Activated naive CD4-positive, alpha-beta T cell treated with anti-CD3 and anti-CD28 coated beads, Interleukin-2, amount 50 U/mL, for 24 hours (primary cell): ENCODE measurements around the gene GRK1.

Experiments used
- H3K27ac Mint-ChIP-seq: one replicate; pipeline ENCODE4 v1.8.0; 2021; ENCODE audit warnings: mild to moderate bottlenecking, mixed read lengths
- H3K27me3 Mint-ChIP-seq: one replicate; pipeline ENCODE4 v1.8.0; 2021; ENCODE audit warnings: mixed read lengths
- H3K36me3 Mint-ChIP-seq: one replicate; pipeline ENCODE4 v1.8.0; 2021; ENCODE audit warnings: mixed read lengths
- H3K4me1 Mint-ChIP-seq: one replicate; pipeline ENCODE4 v1.8.0; 2021; ENCODE audit warnings: mixed read lengths
- H3K4me3 Mint-ChIP-seq: one replicate; pipeline ENCODE4 v1.8.0; 2021; ENCODE audit warnings: mild to moderate bottlenecking, mixed read lengths
- H3K9me3 Mint-ChIP-seq: one replicate; pipeline ENCODE4 v1.8.0; 2021; ENCODE audit warnings: mixed read lengths

GRK1 gene

GRCh38 chr13:113652404-113653263, 14.4 kb upstream of the GRK1 start:
- H3K9me3 Mint-ChIP-seq: no peaks in the 10 kb centered on the region
- no peaks in the 10 kb centered on the region for H3K27me3 Mint-ChIP-seq
- H3K4me1 Mint-ChIP-seq: peaks cover 14% of the 10 kb centered on the region
- H3K4me3 Mint-ChIP-seq: no peak overlapping the region
- no peak overlapping the region for H3K27ac Mint-ChIP-seq
- H3K36me3 Mint-ChIP-seq: no peaks in the 10 kb centered on the region

DNA sequence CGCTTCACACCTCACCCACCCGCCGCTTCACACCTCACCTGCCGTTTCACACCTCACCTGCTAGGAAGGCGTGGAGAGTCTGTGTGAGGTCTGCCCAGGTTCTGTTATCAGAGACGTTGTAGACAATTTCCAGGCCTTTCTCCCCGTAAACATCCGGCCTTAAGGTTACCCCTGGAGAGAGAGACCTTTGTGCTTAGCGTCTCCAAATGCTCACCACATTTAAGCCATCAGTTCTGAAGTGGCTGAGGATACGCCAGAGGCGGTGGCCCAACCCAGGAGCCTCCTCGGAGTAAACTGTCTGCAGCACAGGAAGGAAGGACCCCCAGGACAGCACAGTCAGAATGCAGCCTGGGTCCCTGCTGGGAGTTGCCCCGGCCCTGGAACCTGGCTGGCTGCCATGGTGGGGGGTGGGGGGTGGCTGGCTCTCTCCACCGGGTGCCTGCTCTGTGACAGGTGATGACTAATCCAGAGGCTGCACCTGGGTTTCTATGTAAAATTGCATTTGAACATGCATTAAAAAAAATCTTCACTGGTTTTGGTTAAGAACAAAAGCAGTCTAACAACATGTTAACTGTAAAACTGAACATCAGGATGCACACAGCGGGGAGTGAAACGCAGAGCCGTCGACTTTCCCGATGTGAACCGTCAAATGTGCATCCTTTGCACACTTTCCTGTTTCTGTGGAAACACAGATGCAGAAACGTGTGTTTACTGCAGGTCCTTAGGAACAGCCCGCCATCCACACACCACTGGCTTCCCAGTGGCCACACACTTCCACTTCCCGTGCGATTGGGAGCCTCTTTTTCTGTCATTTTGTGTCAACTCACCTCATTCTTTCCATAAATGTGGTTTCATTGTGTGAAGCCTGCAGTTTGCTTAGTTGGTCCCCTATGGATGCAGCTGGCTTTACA, 13.5 kb upstream of the GRK1 start:
- peaks cover 7% of the 10 kb centered on the region for H3K4me1 Mint-ChIP-seq
- no peak overlapping the region for H3K27ac Mint-ChIP-seq
- H3K27me3 Mint-ChIP-seq: no peaks in the 10 kb centered on the region
- no peaks in the 10 kb centered on the region for H3K36me3 Mint-ChIP-seq
- no peak overlapping the region for H3K4me3 Mint-ChIP-seq
- H3K9me3 Mint-ChIP-seq: no peaks in the 10 kb centered on the region

DNA sequence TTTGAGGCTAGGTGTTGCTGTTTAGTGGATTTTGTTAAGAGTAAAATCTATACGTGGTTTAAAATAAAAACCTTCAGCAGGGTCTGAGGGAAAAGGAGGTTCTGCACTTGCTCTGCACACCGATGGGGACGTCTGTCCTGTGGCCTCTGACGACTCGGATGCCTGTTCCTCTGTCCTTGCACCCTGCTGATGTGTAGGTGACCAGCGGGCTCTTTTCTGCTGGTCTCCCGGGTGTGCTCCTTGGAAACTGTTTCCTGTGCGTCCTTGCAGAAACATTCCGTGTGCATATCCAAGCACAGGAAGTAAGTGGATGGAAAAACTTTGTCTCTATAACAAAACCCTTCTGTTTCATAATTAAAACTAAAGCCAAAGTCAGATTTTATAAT, 12.9 kb upstream of the GRK1 start:
- Mint-ChIP-seq H3K9me3 (no peaks in the 10 kb centered on the region), H3K36me3 (no peaks in the 10 kb centered on the region), H3K4me3 (no peak overlapping the region), H3K4me1 (peaks cover 7% of the 10 kb centered on the region), H3K27me3 (no peaks in the 10 kb centered on the region), H3K27ac (no peak overlapping the region)

DNA sequence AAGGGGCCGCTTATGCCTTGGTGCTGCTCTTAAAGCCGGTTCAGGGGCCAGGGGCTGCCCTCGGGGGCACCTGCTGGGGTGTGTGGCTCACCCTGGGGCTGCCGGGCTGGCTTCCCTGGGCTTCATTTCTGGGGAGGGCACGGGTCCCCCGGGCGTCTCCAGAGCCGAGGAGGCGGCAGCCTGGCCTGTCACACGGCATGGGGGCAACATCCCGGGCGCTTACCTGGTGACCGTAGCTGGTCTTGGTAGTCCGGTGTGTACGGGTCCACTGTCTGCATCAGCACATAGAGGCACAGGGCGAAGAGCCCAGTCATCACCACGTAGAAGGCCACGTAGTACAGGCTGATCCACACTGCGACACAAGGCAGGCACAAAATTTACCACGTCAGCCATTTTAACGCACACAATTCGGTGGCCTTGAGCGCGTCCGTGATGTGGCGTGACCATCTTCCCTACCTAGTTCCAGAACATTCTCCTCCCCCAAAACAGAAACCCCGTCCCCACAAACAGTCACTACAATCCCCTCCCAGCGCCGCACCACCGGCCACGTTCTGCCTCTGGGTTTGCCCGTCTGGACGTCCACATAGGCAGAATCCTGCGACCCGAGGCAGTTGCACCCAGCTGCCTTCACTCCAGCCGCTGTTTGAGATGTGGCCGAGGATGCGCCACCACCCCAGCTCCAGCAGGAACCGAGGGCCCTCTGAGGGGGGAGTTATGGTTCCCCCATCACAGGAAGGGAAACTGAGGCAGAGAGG, 12.3 kb upstream of the GRK1 start:
- H3K36me3 Mint-ChIP-seq: no peaks in the 10 kb centered on the region
- peaks cover 7% of the 10 kb centered on the region for H3K4me1 Mint-ChIP-seq
- H3K4me3 Mint-ChIP-seq: no peak overlapping the region
- H3K27me3 Mint-ChIP-seq: no peaks in the 10 kb centered on the region
- no peaks in the 10 kb centered on the region for H3K9me3 Mint-ChIP-seq
- no peak overlapping the region for H3K27ac Mint-ChIP-seq

- H3K4me3 Mint-ChIP-seq: no peak overlapping the region
- peaks cover 7% of the 10 kb centered on the region for H3K4me1 Mint-ChIP-seq
- no peak overlapping the region for H3K27ac Mint-ChIP-seq
- no peaks in the 10 kb centered on the region for H3K36me3 Mint-ChIP-seq
- H3K9me3 Mint-ChIP-seq: peaks cover under 1% of the 10 kb centered on the region
- H3K27me3 Mint-ChIP-seq: no peaks in the 10 kb centered on the region
Observed at GRCh38 chr13:113655346-113656002, 11.5 kb upstream of the GRK1 start.

DNA sequence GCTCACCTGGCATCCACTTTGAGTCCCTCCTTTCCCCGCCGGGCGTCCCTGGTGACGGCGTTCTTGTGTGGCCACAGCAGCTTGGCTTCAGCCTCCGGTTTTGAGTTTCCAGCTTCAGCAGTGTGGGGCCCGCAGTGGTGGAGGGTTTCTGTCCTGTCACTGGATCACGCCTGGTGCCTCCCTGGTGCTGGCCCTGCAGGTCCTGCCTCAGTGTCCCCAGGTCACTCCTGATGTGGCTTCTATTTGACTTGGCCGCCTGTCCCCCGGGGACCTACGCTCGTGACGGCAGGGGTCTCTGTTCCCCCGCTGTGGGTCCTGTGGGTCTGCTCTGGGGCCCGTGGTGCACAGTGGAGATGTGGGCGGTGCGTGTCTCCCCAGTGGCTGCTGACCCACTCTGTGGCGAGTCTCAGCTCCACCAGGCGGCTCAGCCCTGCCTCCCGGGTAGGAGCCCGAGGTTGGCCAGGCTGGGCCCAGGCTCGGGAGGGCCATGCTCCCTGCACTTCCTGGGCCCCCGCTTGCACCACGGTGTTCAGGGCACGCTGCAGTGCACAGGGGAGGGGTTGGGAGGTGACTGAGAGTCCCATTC, 10.9 kb upstream of the GRK1 start:
- no peak overlapping the region for H3K4me3 Mint-ChIP-seq
- peaks cover 2% of the 10 kb centered on the region for H3K36me3 Mint-ChIP-seq
- H3K9me3 Mint-ChIP-seq: peaks cover 6% of the 10 kb centered on the region
- no peak overlapping the region for H3K27ac Mint-ChIP-seq
- H3K27me3 Mint-ChIP-seq: no peaks in the 10 kb centered on the region
- H3K4me1 Mint-ChIP-seq: peaks cover 7% of the 10 kb centered on the region

DNA sequence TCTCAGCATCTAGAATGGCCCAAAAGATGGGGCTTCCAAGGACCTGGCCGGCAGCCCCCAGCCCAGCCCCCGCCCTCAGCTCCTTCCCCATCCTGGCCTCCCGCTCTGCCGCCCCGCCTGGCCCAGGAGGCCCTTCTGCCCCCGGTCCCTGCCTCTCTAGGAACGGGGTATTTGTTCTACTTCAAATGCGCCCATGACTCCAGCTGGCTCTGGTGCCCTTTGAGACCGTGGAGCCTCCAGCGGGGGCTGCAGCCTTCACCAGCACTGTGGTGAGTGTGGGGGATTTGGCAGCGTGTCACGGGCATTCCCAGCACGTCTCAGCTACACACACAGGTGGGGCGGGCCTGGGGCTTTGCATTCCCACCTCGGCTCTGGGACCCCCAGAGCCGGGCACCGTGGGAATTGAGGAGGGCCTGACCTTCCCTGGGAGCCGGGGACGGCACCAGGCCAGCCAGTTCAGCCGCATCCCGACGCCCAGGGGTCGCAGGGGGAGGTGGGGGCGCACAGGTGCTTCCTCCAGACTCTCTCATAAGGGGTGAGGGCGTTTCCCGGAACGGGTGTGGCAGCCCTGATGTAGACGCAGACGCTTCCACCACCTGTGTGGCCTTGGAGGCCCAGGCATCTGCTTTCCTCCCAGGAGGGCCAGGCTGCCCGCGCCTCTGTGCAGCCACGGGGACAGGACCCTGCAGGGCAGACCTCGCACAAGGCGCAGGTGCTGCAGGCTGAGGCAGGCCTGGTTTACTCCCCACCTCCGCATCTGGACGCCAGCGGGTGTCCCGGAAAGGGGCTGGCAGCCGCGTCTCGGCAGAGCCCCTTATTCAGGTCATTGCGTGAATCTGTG, 10.0 kb upstream of the GRK1 start:
- no peaks in the 10 kb centered on the region for H3K27me3 Mint-ChIP-seq
- no peak overlapping the region for H3K27ac Mint-ChIP-seq
- peaks cover 7% of the 10 kb centered on the region for H3K4me1 Mint-ChIP-seq
- H3K36me3 Mint-ChIP-seq: peaks cover 4% of the 10 kb centered on the region
- peaks cover 12% of the 10 kb centered on the region for H3K9me3 Mint-ChIP-seq
- H3K4me3 Mint-ChIP-seq: no peak overlapping the region

DNA sequence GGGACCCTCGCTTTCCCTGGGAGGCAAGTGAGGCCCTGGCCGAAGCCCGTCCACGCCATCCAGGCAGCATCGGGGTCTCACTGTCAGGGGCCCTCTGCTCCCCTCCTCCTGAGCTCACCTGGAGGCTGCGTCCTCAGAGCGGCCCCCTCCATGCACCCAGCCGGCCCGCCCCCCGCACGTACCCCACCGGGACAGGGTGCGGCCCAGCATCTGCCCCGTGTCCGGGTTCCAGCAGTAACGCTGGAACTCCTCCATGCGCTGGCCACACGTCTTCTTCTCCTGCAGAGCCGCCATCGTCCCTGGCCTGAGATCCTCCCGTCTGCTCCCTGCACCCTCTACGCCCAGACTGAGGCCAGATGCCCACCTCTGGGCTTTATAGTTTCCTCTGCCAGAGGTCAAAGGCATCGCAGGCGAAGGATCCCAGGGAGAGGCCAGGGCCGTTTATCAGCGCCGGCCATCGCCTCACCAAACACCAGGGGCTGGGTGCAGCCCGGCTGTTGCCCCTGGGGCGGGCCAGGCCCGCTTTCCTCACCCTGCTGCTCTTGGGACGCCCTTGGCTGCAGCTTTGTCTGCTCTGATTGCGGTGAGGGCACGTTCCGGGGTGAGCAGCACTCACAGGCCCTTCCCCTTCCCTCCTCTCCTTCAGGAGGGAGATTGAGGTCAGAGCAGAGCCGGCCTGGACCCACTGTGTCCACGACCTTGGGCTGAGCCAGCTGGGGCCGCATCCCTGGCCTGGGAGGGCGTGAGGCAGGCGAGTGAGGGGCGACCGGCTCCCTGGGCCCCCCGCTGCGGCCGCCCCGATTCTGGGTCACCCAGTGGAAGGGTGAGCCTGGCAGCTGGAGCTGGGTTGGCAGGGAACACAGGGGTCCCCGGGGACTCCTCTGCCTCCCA, 8.9 kb upstream of the GRK1 start, which contains the start of gene ATP4B:
Gene ATP4B, minus strand, starts transcription at position 348 of the 891 bp plus-strand sequence. Its CDS starts 54 bp downstream, at position 294.
- peaks cover 12% of the 10 kb centered on the region for H3K9me3 Mint-ChIP-seq
- peaks cover 4% of the 10 kb centered on the region for H3K36me3 Mint-ChIP-seq
- H3K27me3 Mint-ChIP-seq: no peaks in the 10 kb centered on the region
- no peak within 1 kb of the TSS for H3K4me3 Mint-ChIP-seq
- peaks cover 7% of the 10 kb centered on the region for H3K4me1 Mint-ChIP-seq
- no peak within 1 kb of the TSS for H3K27ac Mint-ChIP-seq

GRCh38 chr13:113658836-113659235, 8.2 kb upstream of the GRK1 start:
- H3K36me3 Mint-ChIP-seq: peaks cover 4% of the 10 kb centered on the region
- no peaks in the 10 kb centered on the region for H3K27me3 Mint-ChIP-seq
- no peak overlapping the region for H3K27ac Mint-ChIP-seq
- peaks cover 5% of the 10 kb centered on the region for H3K4me1 Mint-ChIP-seq
- no peak overlapping the region for H3K4me3 Mint-ChIP-seq
- peaks cover 12% of the 10 kb centered on the region for H3K9me3 Mint-ChIP-seq

DNA sequence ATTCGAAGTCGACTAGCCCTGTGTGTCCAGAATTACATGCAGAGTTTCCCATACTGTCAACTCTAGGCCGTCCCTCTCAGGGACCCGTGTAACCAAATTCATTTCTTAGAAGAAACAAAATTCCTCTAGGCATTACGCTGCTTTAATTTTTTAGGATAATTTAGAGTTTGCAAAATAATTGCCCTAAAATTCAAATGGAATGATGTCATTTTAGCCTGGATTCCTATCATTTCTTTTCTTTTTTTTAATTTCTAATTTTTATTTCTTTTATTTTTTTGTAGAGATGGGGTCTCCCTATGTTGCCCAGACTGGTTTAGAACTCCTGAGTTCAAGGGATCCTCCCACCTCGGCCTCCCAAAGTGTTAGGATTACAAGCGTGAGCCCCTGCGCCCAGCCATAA, 7.7 kb upstream of the GRK1 start:
- no peaks in the 10 kb centered on the region for H3K27me3 Mint-ChIP-seq
- peaks cover 12% of the 10 kb centered on the region for H3K9me3 Mint-ChIP-seq
- H3K36me3 Mint-ChIP-seq: peaks cover 4% of the 10 kb centered on the region
- no peak overlapping the region for H3K4me3 Mint-ChIP-seq
- H3K27ac Mint-ChIP-seq: no peak overlapping the region
- H3K4me1 Mint-ChIP-seq: no peaks in the 10 kb centered on the region

DNA sequence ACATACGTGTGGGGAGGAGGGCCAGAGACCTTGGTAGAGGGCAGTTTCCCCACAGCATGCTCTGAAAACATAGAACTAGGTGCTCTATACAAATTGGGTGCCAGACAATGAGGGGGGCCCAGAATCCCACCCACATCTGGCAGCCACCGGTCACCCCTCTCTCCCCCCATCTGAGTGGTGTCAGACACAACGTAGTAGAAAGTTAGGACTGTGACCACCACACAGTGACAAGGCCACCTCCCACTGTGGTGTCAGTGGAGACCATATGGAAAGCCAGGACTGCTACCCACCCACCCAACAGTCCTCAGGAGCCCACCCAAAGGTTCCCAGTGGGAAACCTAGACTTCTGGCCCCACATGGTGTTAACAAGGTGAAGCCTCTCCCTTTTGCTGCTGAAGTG, 7.0 kb upstream of the GRK1 start:
- Mint-ChIP-seq H3K4me3 (no peak overlapping the region), H3K9me3 (peaks cover 12% of the 10 kb centered on the region), H3K27ac (no peak overlapping the region), H3K36me3 (peaks cover 4% of the 10 kb centered on the region), H3K27me3 (no peaks in the 10 kb centered on the region), H3K4me1 (no peaks in the 10 kb centered on the region)

GRCh38 chr13:113661509-113661908, 5.5 kb upstream of the GRK1 start:
- Mint-ChIP-seq H3K27ac (no peak overlapping the region), H3K4me3 (no peak overlapping the region), H3K36me3 (peaks cover 4% of the 10 kb centered on the region)

DNA sequence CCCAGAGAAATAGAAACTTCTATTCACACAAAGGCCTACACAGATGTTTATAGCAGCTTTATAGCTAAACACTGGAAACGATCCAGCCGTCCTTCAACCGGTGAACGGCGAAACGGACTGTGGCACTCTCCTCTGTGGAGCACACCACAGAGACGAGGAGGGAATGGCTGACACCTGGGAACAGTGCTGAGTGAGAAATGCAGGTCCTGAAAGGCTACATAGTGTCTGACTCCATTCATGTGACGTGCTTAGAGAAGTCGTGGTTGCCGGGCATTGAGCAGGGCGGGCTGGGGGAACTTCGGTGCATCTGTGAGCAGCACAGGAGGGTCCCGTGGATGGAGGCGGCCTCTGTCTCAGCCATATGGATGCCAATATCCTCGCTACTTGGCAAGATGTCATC, 3.1 kb upstream of the GRK1 start:
- peaks cover 12% of the 10 kb centered on the region for H3K9me3 Mint-ChIP-seq
- H3K36me3 Mint-ChIP-seq: peaks cover 4% of the 10 kb centered on the region
- no peaks in the 10 kb centered on the region for H3K27me3 Mint-ChIP-seq

More at GRCh38 chr13:113661509-113661908, 5.5 kb upstream of the GRK1 start:
- Mint-ChIP-seq H3K27me3 (no peaks in the 10 kb centered on the region), H3K4me1 (no peaks in the 10 kb centered on the region), H3K9me3 (peaks cover 12% of the 10 kb centered on the region)

More for the DNA sequence above, 3.1 kb upstream of the GRK1 start:
- no peak overlapping the region for H3K4me3 Mint-ChIP-seq
- no peak overlapping the region for H3K27ac Mint-ChIP-seq
- no peaks in the 10 kb centered on the region for H3K4me1 Mint-ChIP-seq
